ENCODE data around the gene RBM12.
A peak's percentile ranks its signal among the peaks of the same experiment; 100 is the strongest.

GRCh38 chr20:35700625-35701148 lies 36.0 kb upstream of the RBM12 start:
- TF ChIP-seq, protein P1, sequence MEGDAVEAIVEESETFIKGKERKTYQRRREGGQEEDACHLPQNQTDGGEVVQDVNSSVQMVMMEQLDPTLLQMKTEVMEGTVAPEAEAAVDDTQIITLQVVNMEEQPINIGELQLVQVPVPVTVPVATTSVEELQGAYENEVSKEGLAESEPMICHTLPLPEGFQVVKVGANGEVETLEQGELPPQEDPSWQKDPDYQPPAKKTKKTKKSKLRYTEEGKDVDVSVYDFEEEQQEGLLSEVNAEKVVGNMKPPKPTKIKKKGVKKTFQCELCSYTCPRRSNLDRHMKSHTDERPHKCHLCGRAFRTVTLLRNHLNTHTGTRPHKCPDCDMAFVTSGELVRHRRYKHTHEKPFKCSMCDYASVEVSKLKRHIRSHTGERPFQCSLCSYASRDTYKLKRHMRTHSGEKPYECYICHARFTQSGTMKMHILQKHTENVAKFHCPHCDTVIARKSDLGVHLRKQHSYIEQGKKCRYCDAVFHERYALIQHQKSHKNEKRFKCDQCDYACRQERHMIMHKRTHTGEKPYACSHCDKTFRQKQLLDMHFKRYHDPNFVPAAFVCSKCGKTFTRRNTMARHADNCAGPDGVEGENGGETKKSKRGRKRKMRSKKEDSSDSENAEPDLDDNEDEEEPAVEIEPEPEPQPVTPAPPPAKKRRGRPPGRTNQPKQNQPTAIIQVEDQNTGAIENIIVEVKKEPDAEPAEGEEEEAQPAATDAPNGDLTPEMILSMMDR (IDR thresholded peaks at IDR 0.05) = no peak
- TF ChIP-seq EP300 (IDR thresholded peaks at IDR 0.05; ENCODE audit: low read depth) = no peak
- TF ChIP-seq POLR2A (IDR thresholded peaks at IDR 0.05) = no peak
- peak in 1 of 3 donors; percentile 35 for TF ChIP-seq POLR2AphosphoS5 (IDR thresholded peaks at IDR 0.05)

Data from transverse colon (tissue), 4 donors.